ENCODE results near the gene NCKAP5.

NCKAP5 gene

GRCh38 chr2:132776287-132776686, 792.0 kb downstream of the NCKAP5 start:
- peak; percentile 48 for DNase-seq

GRCh38 chr2:132774189-132774588, 794.1 kb downstream of the NCKAP5 start:
- no peak for DNase-seq

GRCh38 chr2:132773331-132773730, 794.9 kb downstream of the NCKAP5 start:
- DNase-seq, result no peak

GRCh38 chr2:132772340-132772739, 795.9 kb downstream of the NCKAP5 start:
- no peak for DNase-seq

- DNase-seq, result no peak
Measured at GRCh38 chr2:132766573-132766972, 801.7 kb downstream of the NCKAP5 start.

- no peak for DNase-seq
Measured at GRCh38 chr2:132761437-132761836, 806.8 kb downstream of the NCKAP5 start.

GRCh38 chr2:132760971-132761370, 807.3 kb downstream of the NCKAP5 start:
- DNase-seq, result no peak

GRCh38 chr2:132760405-132760804, 807.9 kb downstream of the NCKAP5 start:
- no peak for DNase-seq

- no peak for DNase-seq
Measured at GRCh38 chr2:132758995-132759394, 809.3 kb downstream of the NCKAP5 start.

GRCh38 chr2:132757676-132758075, 810.6 kb downstream of the NCKAP5 start:
- no peak for DNase-seq

- no peak for DNase-seq
Measured at GRCh38 chr2:132757002-132757589, 811.2 kb downstream of the NCKAP5 start.

- DNase-seq, result no peak
Measured at GRCh38 chr2:132754867-132755472, 813.3 kb downstream of the NCKAP5 start.

- peak; percentile 90 for DNase-seq
Measured at GRCh38 chr2:132754392-132754791, 813.9 kb downstream of the NCKAP5 start.

GRCh38 chr2:132752421-132753206, 815.6 kb downstream of the NCKAP5 start:
- no peak for DNase-seq

GRCh38 chr2:132751836-132752235, 816.4 kb downstream of the NCKAP5 start:
- no peak for DNase-seq

- no peak for DNase-seq
Measured at GRCh38 chr2:132750606-132751005, 817.7 kb downstream of the NCKAP5 start.

GRCh38 chr2:132747046-132747445, 821.2 kb downstream of the NCKAP5 start:
- DNase-seq, result no peak

GRCh38 chr2:132741754-132742153, 826.5 kb downstream of the NCKAP5 start:
- no peak for DNase-seq

- DNase-seq, result no peak
Measured at GRCh38 chr2:132740081-132740720, 828.1 kb downstream of the NCKAP5 start.

- DNase-seq, result no peak
Measured at GRCh38 chr2:132738223-132738622, 830.0 kb downstream of the NCKAP5 start.

- no peak for DNase-seq
Measured at GRCh38 chr2:132736059-132736458, 832.2 kb downstream of the NCKAP5 start.

- no peak for DNase-seq
Measured at GRCh38 chr2:132734961-132735360, 833.3 kb downstream of the NCKAP5 start.

GRCh38 chr2:132733094-132733493, 835.2 kb downstream of the NCKAP5 start:
- no peak for DNase-seq

GRCh38 chr2:132732694-132733093, 835.6 kb downstream of the NCKAP5 start:
- DNase-seq, result no peak
